GM21367 (cell line): Measurements from ENCODE around the gene PKIB.
"Not testable (repeated sequence)": the region's sequence is repeated elsewhere in the genome, so short reads cannot be mapped to it uniquely, and the experiment has no call there.

Experiments
- ATAC-seq: cut with Tn5 transposase; IDR thresholded peaks from one replicate; pipeline ENCODE4 v1.9.1; 2021; ENCODE audit not compliant: unreplicated experiment

PKIB gene

GRCh38 chr6:122736616-122737015 is 126.4 kb downstream of the PKIB start:
- no peak for ATAC-seq

GRCh38 chr6:122740091-122740490 is 129.9 kb downstream of the PKIB start:
- no peak for ATAC-seq

GRCh38 chr6:122740936-122741335 is 130.7 kb downstream of the PKIB start:
- ATAC-seq, result no peak

- not testable (repeated sequence) for ATAC-seq
These were observed 134.0 kb downstream of the PKIB start for GRCh38 chr6:122744247-122744646.

- ATAC-seq, result not testable (repeated sequence)
These were observed 134.7 kb downstream of the PKIB start for GRCh38 chr6:122744856-122745255.

- no peak for ATAC-seq
These were observed 136.5 kb downstream of the PKIB start for GRCh38 chr6:122746688-122747087.

GRCh38 chr6:122747573-122747972 is 137.4 kb downstream of the PKIB start:
- peak; percentile 37 for ATAC-seq

GRCh38 chr6:122748945-122749344 is 138.7 kb downstream of the PKIB start:
- not testable (repeated sequence) for ATAC-seq

GRCh38 chr6:122749451-122750050 is 139.3 kb downstream of the PKIB start:
- ATAC-seq, result no peak

GRCh38 chr6:122751326-122751725 is 141.1 kb downstream of the PKIB start:
- peak; percentile 92 for ATAC-seq

GRCh38 chr6:122752459-122752858 is 142.3 kb downstream of the PKIB start:
- no peak for ATAC-seq

GRCh38 chr6:122753000-122753687 is 142.9 kb downstream of the PKIB start:
- ATAC-seq, result no peak

GRCh38 chr6:122753688-122754056 is 143.5 kb downstream of the PKIB start:
- no peak for ATAC-seq

GRCh38 chr6:122754191-122754731 is 144.1 kb downstream of the PKIB start:
- no peak for ATAC-seq

- no peak for ATAC-seq
These were observed 145.7 kb downstream of the PKIB start for GRCh38 chr6:122755901-122756300.

- peak; percentile 97 for ATAC-seq
These were observed 148.7 kb downstream of the PKIB start for GRCh38 chr6:122758927-122759334.

- no peak for ATAC-seq
These were observed 150.1 kb downstream of the PKIB start for GRCh38 chr6:122760330-122760729.

GRCh38 chr6:122766256-122766655 is 156.1 kb downstream of the PKIB start:
- ATAC-seq, result no peak

GRCh38 chr6:122770835-122771601 is 160.8 kb downstream of the PKIB start:
- no peak for ATAC-seq

- ATAC-seq, result no peak
These were observed 162.7 kb downstream of the PKIB start for GRCh38 chr6:122772724-122773415.
